Loucy (cell line): ENCODE data around the gene AGBL5.
A peak's percentile ranks its signal among the peaks of the same experiment; 100 is the strongest.

Experiments
- H2AFZ ChIP-seq: fragments of 200-600 bp; sonication (generic); 2 replicates; pipeline ENCODE4 v1.6.0; 2016; ENCODE audit warnings: antibody characterized with exemption, mild to moderate bottlenecking, low read length, moderate library complexity
- H3F3A ChIP-seq: fragments of 200-600 bp; 2 replicates; pipeline ENCODE4 v1.6.0; 2016; ENCODE audit warnings: antibody characterized with exemption, low read depth, mild to moderate bottlenecking
- H3K27me3 ChIP-seq: fragments of 200-600 bp; sonication (generic); 2 replicates; pipeline ENCODE4 v1.6.1; 2014; ENCODE audit warnings: low read length, mild to moderate bottlenecking; ENCODE audit not compliant: insufficient read depth, poor library complexity, severe bottlenecking
- H3K36me3 ChIP-seq: fragments of 200-600 bp; sonication (generic); 2 replicates; pipeline ENCODE4 v1.6.1; 2016; ENCODE audit warnings: low read length; ENCODE audit not compliant: insufficient read depth
- H3K4me1 ChIP-seq: fragments of 200-600 bp; sonication (generic); 2 replicates; pipeline ENCODE4 v1.5.1; 2014; ENCODE audit warnings: low read length, mild to moderate bottlenecking; ENCODE audit not compliant: insufficient read depth, poor library complexity, severe bottlenecking
- H3K4me2 ChIP-seq: fragments of 200-600 bp; sonication (generic); 2 replicates; pipeline ENCODE4 v1.6.0; 2014; ENCODE audit warnings: antibody characterized with exemption, low read length, low read depth, mild to moderate bottlenecking; ENCODE audit not compliant: poor library complexity, severe bottlenecking
- H3K4me3 ChIP-seq: fragments of 200-600 bp; sonication (generic); 2 replicates; pipeline ENCODE4 v1.5.1; 2014; ENCODE audit warnings: low read length, mild to moderate bottlenecking, mixed read lengths; ENCODE audit not compliant: poor library complexity, severe bottlenecking
- H3K79me2 ChIP-seq: fragments of 200-600 bp; sonication (generic); 2 replicates; pipeline ENCODE4 v1.6.1; 2014; ENCODE audit warnings: low read length; ENCODE audit not compliant: insufficient read depth
- H3K9ac ChIP-seq: fragments of 200-600 bp; sonication (generic); 2 replicates; pipeline ENCODE4 v1.6.0; 2014; ENCODE audit warnings: mild to moderate bottlenecking, low read depth, low read length, moderate library complexity; ENCODE audit not compliant: poor library complexity, severe bottlenecking
- H3K9me2 ChIP-seq: fragments of 200-600 bp; sonication (generic); replicated peaks from 2 replicates; pipeline ENCODE4 v1.6.1; 2016; ENCODE audit warnings: low read depth, low read length, mixed read lengths
- H3K9me3 ChIP-seq: fragments of 200-600 bp; sonication (generic); 2 replicates; pipeline ENCODE4 v1.6.1; 2014; ENCODE audit warnings: mild to moderate bottlenecking, antibody characterized with exemption, low read length, low read depth; ENCODE audit not compliant: insufficient read depth
- H4K20me1 ChIP-seq: fragments of 200-600 bp; sonication (generic); 2 replicates; pipeline ENCODE4 v1.6.0; 2014; ENCODE audit warnings: antibody characterized with exemption, low read length, mild to moderate bottlenecking; ENCODE audit not compliant: insufficient read depth, poor library complexity, severe bottlenecking
- CTCF ChIP-seq: fragments of 200-600 bp; sonication (generic); conservative IDR thresholded peaks from 2 replicates; pipeline ENCODE4 v1.5.1; 2014; ENCODE audit warnings: mild to moderate bottlenecking, antibody characterized with exemption, low read length
- EZH2phosphoT487 ChIP-seq: fragments of 200-600 bp; IDR thresholded peaks from 2 replicates; pipeline ENCODE4 v1.6.1; 2018; ENCODE audit warnings: antibody characterized with exemption, mild to moderate bottlenecking, moderate library complexity, borderline replicate concordance

Gene AGBL5

DNA sequence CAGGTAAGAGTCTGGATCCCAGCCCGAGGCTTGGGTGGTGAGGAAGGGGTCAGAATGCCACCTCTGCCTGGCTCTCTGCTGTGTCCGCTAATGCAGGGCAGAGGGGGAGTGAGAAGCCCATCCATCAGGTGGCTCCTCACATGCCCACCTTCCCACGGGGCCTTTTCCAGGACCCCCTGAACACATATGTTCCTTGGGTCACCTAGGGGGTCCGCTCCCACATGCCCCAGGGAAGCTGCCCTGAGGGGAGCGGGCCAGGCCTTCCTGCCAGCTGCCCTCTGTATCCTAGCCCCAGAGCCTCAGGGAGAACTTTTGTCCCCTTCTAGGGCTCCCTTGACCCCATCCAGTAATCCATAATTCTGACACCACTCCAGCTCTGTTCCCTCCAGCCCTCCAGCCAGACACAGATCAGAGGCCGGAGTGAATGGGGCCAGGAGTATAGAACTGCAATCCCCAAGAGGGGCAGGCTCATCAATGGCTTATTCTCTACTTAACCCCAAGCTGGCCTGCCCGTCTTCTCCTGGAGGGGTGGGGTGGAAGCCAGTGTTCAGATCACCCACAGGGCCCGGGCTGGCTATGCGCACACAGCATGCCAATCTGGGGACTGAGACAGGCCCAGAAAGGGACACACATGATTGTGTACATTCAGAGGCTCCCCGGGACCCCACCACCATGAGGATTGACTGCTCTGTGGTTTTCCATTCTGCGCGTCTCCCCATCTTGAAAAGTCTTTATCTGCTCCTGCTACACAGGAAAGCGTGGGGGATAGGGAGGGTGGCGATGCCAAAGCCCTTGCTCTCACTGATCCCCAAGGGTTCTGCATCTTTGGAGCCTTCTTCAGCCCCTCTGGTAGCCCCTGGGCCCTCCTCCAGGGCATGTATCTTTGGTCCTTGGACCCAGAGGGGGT lies 28.0 kb downstream of the AGBL5 start:
- no peak overlapping the region for H3K4me2 ChIP-seq
- no peak overlapping the region for H2AFZ ChIP-seq
- peaks cover 7% of the 10 kb centered on the region; the same call in 1 of the 2 replicates for H3F3A ChIP-seq
- H3K9me2 ChIP-seq, result no peaks in the 10 kb centered on the region
- H3K9me3 ChIP-seq, result no peaks in the 10 kb centered on the region
- TF ChIP-seq EZH2phosphoT487 (no peak), CTCF (no peak)
- H3K27me3 ChIP-seq, result no peaks in the 10 kb centered on the region
- peaks cover 19% of the 10 kb centered on the region; the same call in 1 of the 2 replicates for H3K79me2 ChIP-seq
- H3K4me3 ChIP-seq, result no peak overlapping the region
- no peak overlapping the region for H3K9ac ChIP-seq
- no peaks in the 10 kb centered on the region for H3K36me3 ChIP-seq
- H3K4me1 ChIP-seq, result peaks cover 39% of the 10 kb centered on the region
- H4K20me1 ChIP-seq, result no peaks in the 10 kb centered on the region

DNA sequence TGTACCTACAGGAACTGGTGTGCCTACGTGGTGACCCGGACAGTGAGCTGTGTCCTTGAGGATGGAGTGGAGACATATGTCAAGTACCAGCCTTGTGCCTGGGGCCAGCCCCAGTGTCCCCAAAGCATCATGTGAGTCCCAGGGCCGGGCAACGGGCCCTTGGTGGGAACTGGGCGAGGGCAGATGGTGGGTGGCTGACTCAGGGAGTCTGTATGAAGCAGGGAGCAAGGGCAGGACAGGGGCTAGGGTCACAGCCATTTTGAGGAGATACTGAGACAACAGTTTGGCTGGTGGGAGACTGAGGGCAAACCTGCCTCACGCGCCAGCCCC lies 28.6 kb downstream of the AGBL5 start:
- Histone ChIP-seq H3K4me2 (no peak overlapping the region), H3K4me1 (peaks cover 38% of the 10 kb centered on the region), H3F3A (peaks cover 7% of the 10 kb centered on the region; the same call in 1 of the 2 replicates), H3K4me3 (no peak overlapping the region), H3K9me2 (no peaks in the 10 kb centered on the region), H3K9ac (peak overlapping the region; percentile 63), H4K20me1 (no peaks in the 10 kb centered on the region), H3K9me3 (no peaks in the 10 kb centered on the region), H3K79me2 (peaks cover 21% of the 10 kb centered on the region; the same call in 1 of the 2 replicates), H3K36me3 (no peaks in the 10 kb centered on the region), H2AFZ (no peak overlapping the region), H3K27me3 (no peaks in the 10 kb centered on the region)
- TF ChIP-seq EZH2phosphoT487 (no peak), CTCF (no peak)

- peak overlapping the region; percentile 86 for H2AFZ ChIP-seq
- H3K36me3 ChIP-seq, result no peaks in the 10 kb centered on the region
- H4K20me1 ChIP-seq, result no peaks in the 10 kb centered on the region
- no peaks in the 10 kb centered on the region for H3K9me2 ChIP-seq
- peaks cover 37% of the 10 kb centered on the region for H3K4me1 ChIP-seq
- H3F3A ChIP-seq, result peaks cover 7% of the 10 kb centered on the region; the same call in 1 of the 2 replicates
- H3K27me3 ChIP-seq, result no peaks in the 10 kb centered on the region
- peak overlapping the region; percentile 6 for H3K4me3 ChIP-seq
- H3K79me2 ChIP-seq, result peaks cover 21% of the 10 kb centered on the region; the same call in 1 of the 2 replicates
- H3K4me2 ChIP-seq, result peak overlapping the region; percentile 52
- no peaks in the 10 kb centered on the region for H3K9me3 ChIP-seq
- H3K9ac ChIP-seq, result peak overlapping the region; percentile 63
- TF ChIP-seq CTCF (no peak), EZH2phosphoT487 (no peak)
These were observed 29.1 kb downstream of the AGBL5 start for GRCh38 chr2:27080603-27080936.
